Breast epithelium (tissue), 4 donors: ENCODE results near the gene ERFE. TPM values are rescaled to one million over a fixed set of nuclear protein-coding genes. Genes with fewer than 3 reads are reported as not detected.

Experiments used
- DNase-seq, 2 donors: peaks; one replicate each; pipeline ENCODE4 v3.0.0-alpha.2; 2019; ENCODE audit warnings: low spot score in 2 of 2
- H3K27ac ChIP-seq, 2 donors: fragments of 200-600 bp; sonication (generic) in 1 of 2; one replicate each; pipeline ENCODE4 v1.5.1; 2016 to 2019; ENCODE audit warnings: mild to moderate bottlenecking in 1 of 2
- H3K27me3 ChIP-seq, 2 donors: fragments of 200-600 bp; sonication (generic) in 1 of 2; one replicate each; pipeline versions ENCODE4 v1.5.1 to v1.6.0; 2017 to 2019; ENCODE audit warnings: control low read depth in 1 of 2, mild to moderate bottlenecking in 1 of 2
- H3K36me3 ChIP-seq: fragments of 200-600 bp; one replicate; pipeline ENCODE4 v1.5.1; 2019
- H3K4me1 ChIP-seq, 2 donors: fragments of 200-600 bp; sonication (generic); one replicate each; pipeline ENCODE4 v1.5.1; 2016 to 2019; ENCODE audit warnings: control low read depth in 1 of 2
- H3K4me3 ChIP-seq, 3 donors: fragments of 200-600 bp; sonication (generic); 1 replicate in 2 of 3; 2 replicates in 1 of 3; pipeline ENCODE4 v1.5.1; 2016 to 2019; ENCODE audit warnings: mild to moderate bottlenecking in 3 of 3, moderate library complexity in 2 of 3
- H3K9me3 ChIP-seq, 2 donors: fragments of 200-600 bp; sonication (generic) in 1 of 2; one replicate each; pipeline ENCODE4 v1.5.1; 2016 to 2019; ENCODE audit warnings: control low read depth in 1 of 2
- POLR2A ChIP-seq: fragments of 450-650 bp; IDR thresholded peaks from one replicate; pipeline ENCODE4 v1.6.1; 2016; ENCODE audit warnings: antibody characterized with exemption, mild to moderate bottlenecking, moderate library complexity
- POLR2AphosphoS5 ChIP-seq, 3 donors: sonication (generic); formaldehyde crosslinking; IDR thresholded peaks; one replicate each; pipeline ENCODE4 v1.6.1; 2017; ENCODE audit warnings: antibody characterized with exemption in 3 of 3
- intact Hi-C: fragments of 100-400 bp; cut with DNase I; formaldehyde crosslinking; loops from one replicate; pipeline ENCODE4 v1.15.1; 2023; ENCODE audit warnings: low total_unique reads
- total RNA-seq, 3 donors: library from RNA; depleted of rRNA; stranded (reverse); fragments of >200 nt; gene quantifications; one replicate each; pipeline ENCODE4 v1.1.0, GENCODE V29; 2016
- TF ChIP-seq, protein P1 (sequence below), 3 donors: fragments of 450-650 bp; IDR thresholded peaks; one replicate each; pipeline ENCODE4 v1.5.1; 2016 to 2017; ENCODE audit warnings: antibody characterized with exemption in 3 of 3, mild to moderate bottlenecking in 3 of 3, moderate library complexity in 3 of 3

ERFE gene
- total RNA-seq, 3 donors from 2014 or later, result 0.48 to 0.98 TPM; not detected in 1

DNA sequence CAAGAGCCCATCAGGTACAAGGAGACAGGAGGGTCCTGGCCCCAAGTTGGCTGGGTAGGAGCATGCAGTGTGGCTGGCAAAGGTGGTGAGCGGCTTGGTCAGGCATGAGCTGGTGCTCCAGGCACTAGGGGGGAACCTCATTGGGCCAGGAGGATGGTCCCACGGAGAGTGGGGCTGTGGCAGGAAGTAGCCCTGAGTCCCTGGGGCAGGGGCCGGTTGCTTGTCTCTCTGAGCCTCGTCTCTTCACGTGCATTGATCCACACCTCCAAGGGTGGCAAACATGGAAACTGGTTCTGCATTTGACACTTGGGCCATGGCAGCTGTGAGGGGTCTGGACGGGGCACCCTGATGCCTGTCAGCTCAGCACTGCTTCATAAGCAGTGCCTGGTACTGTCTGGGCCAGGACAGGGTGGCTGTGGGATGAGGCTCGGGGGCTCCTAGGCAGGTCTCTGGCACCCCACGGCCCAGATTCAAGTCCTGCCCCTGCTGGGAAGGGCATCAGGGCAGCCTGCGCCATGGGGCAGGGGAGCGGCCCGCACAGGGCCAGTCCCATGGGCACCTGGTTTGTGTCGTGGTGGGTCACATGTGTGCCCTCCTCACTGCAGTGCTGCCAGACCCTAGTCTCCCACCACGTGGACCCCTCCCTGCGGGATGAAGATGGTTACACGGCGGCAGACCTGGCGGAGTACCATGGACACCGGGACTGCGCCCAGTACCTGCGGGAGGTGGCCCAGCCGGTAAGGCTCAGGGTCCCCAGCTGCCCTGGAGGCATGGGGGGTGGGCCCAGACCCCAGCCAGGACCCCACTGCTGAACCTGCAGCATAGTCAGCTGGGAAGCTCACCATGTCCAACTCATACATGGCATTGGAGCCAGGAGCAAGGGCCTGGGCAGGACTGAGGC is 42.2 kb upstream of the ERFE start:
- Histone ChIP-seq H3K4me3 (no peak overlapping the region), H3K4me1 (no peaks in the 10 kb centered on the region), H3K9me3 (peaks cover 0 to 4% of the 10 kb centered on the region in 2 donors), H3K27ac (no peak overlapping the region), H3K27me3 (peaks cover 0 to 22% of the 10 kb centered on the region in 2 donors), H3K36me3 (no peaks in the 10 kb centered on the region)
- DNase-seq, result no peak
- intact Hi-C loops, result loop anchor here (5.0 kb wide), 1 partner anchor 529 kb away; no protein-coding TSS in a partner anchor
- TF ChIP-seq POLR2AphosphoS5 (IDR thresholded peaks at IDR 0.05) (no peak), POLR2A (no peak)
- TF ChIP-seq, protein P1, sequence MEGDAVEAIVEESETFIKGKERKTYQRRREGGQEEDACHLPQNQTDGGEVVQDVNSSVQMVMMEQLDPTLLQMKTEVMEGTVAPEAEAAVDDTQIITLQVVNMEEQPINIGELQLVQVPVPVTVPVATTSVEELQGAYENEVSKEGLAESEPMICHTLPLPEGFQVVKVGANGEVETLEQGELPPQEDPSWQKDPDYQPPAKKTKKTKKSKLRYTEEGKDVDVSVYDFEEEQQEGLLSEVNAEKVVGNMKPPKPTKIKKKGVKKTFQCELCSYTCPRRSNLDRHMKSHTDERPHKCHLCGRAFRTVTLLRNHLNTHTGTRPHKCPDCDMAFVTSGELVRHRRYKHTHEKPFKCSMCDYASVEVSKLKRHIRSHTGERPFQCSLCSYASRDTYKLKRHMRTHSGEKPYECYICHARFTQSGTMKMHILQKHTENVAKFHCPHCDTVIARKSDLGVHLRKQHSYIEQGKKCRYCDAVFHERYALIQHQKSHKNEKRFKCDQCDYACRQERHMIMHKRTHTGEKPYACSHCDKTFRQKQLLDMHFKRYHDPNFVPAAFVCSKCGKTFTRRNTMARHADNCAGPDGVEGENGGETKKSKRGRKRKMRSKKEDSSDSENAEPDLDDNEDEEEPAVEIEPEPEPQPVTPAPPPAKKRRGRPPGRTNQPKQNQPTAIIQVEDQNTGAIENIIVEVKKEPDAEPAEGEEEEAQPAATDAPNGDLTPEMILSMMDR (IDR thresholded peaks at IDR 0.05), result no peak

DNA sequence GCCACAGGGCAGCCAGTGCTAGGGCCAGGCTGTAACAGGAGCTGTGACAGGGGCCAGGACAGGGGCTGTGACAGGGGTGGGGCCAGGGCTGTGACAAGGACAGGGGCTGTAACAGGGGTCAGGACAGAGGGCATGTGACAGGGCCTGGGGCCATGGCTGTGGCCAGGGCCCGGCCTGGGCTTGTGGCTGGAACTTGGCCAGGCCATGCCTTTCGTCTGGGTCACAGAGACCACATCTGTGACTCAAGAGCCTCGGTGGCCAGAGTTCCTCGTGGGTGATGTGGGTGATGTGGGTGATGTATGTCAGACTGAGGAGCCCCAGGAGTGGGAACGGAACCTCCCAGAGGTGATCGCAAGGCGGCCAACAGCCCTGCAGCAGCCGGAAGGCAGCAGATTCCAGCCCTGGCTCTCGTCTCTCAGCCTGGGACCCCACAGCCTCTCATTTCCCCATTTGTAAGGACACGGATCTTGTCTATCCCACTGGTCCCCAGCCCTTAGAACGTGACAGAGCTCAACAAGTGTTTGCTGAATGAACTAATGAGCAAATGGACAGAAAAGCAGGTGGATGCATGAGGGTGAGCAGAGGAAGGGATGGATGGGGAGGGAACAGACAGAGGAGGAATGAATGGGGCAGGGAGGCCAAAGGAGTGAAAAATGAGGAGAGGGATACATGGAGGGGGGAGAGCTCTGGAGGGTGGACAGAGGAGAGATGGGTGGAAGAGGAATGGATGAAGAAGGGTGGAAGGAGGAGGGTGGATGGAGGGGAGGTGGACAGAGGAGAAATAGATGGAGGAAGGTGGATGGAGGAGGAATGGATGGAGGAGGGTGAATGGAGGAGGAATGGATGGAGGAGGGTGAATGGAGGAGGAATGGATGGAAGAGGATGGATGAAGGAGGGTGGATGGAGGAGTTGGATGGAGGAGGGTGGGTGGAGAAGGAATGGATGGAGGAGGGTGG is 41.3 kb upstream of the ERFE start:
- Histone ChIP-seq H3K36me3 (no peaks in the 10 kb centered on the region), H3K27me3 (peaks cover 0 to 22% of the 10 kb centered on the region in 2 donors), H3K27ac (no peak overlapping the region), H3K4me3 (no peak overlapping the region), H3K4me1 (no peaks in the 10 kb centered on the region), H3K9me3 (peaks cover 0 to 4% of the 10 kb centered on the region in 2 donors)
- intact Hi-C loops, result loop anchor here (5.0 kb wide), 1 partner anchor 530 kb away; no protein-coding TSS in a partner anchor
- no peak for TF ChIP-seq POLR2A
- TF ChIP-seq, protein P1 (IDR thresholded peaks at IDR 0.05), result no peak
- TF ChIP-seq POLR2AphosphoS5 (IDR thresholded peaks at IDR 0.05), result no peak
- no peak for DNase-seq

DNA sequence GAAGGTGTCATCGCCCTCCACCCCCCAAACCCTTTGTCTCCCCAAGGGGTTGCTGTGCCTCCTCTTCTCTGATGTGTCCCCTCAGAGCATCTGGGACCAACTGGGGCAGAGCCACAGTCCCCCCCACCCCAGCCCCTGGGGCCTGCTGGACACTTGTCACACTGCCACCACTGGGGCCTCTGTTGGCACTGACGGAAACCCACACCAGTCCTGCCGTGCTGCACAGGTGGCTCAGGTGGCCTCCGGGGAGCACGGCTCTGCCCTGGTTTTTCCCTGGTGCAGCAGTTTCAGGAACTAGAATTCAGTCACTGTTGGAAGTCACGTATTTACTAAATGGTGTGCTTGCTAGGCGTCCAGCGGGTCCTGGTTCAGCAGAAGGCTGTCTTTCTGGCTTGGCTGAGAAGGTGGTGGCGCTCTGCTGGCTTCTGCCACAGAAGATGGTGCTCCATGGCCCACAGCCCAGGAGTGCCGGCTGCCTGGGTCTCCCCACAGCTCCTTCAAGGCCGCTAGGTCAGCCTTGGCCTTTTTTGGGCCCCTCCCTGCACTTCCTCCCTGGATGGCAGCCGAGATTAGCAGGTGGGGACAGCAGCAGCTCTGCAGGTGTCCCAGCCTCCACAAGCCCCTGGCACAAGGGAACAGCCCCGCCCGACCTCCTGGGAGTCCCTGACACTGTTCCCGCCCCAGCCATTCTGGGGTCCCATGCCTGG is 38.9 kb upstream of the ERFE start:
- H3K4me1 ChIP-seq, result no peaks in the 10 kb centered on the region
- TF ChIP-seq POLR2A, result no peak
- TF ChIP-seq, protein P1 (IDR thresholded peaks at IDR 0.05), result no peak
- TF ChIP-seq POLR2AphosphoS5 (IDR thresholded peaks at IDR 0.05), result no peak
- no peak for DNase-seq

DNA sequence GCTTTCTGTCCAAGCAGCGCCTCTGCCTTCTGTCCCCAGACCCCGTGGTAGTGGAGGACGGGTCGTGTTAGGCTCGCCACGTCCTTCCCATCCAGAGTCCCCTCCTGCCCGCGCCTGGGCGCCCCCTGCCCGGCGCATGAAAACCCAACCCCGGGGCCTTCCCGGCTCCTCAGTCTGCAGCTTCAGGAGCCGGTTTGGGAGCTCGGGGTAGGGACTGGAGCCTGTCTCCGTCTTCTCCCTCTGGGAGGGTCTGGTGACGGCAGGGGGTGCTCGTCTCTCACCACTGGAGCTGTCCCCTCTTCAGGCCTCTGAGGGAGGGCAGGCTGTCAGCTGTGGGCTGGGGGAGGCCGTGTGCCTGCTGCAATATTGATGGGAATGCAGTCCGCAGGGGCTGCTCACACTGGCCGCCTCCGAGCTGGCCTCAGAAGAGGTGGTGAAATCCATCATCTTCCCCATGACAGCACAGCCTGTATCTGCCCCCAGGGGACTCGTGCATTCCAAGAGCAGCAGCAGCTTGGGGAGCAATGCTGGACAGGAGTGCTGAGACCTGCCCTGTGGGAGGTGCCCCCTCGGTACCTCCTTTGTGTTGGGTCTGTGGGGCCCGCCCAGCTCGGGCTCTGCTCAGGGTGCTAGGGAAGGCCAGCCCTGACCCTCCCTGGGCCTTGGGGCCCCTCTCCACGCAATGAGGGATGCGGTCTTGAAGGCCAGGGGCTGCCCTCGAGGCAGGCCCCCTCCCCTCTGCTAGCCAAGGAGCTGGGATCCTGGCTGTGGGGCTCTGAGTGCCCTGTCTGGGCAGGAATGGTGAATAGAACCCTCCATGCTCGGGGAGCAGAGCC is 38.1 kb upstream of the ERFE start:
- Histone ChIP-seq H3K27ac (no peak overlapping the region), H3K9me3 (no peaks in the 10 kb centered on the region), H3K27me3 (peaks cover 0 to 22% of the 10 kb centered on the region in 2 donors), H3K36me3 (no peaks in the 10 kb centered on the region), H3K4me1 (no peaks in the 10 kb centered on the region), H3K4me3 (no peak overlapping the region)
- DNase-seq, result no peak
- intact Hi-C loops, result no loop called here
- TF ChIP-seq POLR2A (no peak), POLR2AphosphoS5 (IDR thresholded peaks at IDR 0.05) (no peak)
- TF ChIP-seq, protein P1 (IDR thresholded peaks at IDR 0.05), result no peak

More for the DNA sequence above, 38.9 kb upstream of the ERFE start:
- no peak overlapping the region for H3K27ac ChIP-seq
- no peaks in the 10 kb centered on the region for H3K9me3 ChIP-seq
- H3K4me3 ChIP-seq, result no peak overlapping the region
- no peaks in the 10 kb centered on the region for H3K36me3 ChIP-seq
- intact Hi-C loops, result loop anchor here (5.0 kb wide), 1 partner anchor 533 kb away; no protein-coding TSS in a partner anchor
- H3K27me3 ChIP-seq, result peaks cover 0 to 22% of the 10 kb centered on the region in 2 donors
